CD4-positive, alpha-beta T cell treated with Interleukin-4 for 4 hours (primary cell): ENCODE data around the gene CEND1.

Experiments used
- DNase-seq: peaks from one replicate; pipeline ENCODE4 v3.0.0-alpha.2; 2020

CEND1 gene

DNA sequence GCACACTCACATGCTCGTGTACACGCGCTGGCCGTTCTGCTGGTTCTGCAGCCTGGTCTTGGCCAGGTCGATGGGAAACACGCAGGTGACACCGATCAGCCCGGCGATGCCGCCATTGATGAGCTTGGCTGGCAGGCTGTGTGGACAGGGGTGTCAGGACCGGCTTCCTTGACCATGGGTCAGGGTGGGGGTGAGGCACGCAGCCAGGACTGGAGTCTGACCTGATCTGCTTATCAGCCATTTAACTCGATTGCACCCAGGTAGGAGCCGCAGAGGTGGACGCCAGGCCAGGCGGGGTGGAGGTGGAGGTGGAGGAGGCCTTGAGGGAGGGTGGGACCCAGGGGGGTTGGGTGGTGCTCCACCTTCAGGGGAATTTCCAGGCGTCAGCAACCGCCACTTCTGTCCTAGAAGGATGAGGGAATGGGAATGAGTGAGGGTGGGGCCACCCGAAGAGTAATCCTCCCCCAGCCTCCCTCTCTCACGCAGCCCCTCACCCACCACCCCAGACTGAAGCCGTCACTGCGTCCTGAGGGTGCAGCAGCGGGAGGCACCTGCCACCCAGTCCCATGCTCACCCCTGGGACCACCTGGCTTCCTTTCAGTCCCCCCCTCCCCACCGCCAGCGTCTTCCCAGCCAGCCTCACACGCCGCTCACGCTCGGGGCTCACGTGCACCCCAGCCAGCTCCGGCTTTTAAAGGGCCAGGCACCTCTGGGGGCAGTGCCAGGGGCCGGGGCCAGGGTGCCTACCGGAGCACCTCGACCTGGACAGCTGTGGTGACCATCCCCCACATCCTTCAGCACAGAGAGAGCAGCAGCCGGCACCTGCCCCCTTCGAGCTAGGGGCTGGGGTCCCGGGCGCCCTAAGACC lies 5.1 kb upstream of the CEND1 start:
- no peak for DNase-seq

DNA sequence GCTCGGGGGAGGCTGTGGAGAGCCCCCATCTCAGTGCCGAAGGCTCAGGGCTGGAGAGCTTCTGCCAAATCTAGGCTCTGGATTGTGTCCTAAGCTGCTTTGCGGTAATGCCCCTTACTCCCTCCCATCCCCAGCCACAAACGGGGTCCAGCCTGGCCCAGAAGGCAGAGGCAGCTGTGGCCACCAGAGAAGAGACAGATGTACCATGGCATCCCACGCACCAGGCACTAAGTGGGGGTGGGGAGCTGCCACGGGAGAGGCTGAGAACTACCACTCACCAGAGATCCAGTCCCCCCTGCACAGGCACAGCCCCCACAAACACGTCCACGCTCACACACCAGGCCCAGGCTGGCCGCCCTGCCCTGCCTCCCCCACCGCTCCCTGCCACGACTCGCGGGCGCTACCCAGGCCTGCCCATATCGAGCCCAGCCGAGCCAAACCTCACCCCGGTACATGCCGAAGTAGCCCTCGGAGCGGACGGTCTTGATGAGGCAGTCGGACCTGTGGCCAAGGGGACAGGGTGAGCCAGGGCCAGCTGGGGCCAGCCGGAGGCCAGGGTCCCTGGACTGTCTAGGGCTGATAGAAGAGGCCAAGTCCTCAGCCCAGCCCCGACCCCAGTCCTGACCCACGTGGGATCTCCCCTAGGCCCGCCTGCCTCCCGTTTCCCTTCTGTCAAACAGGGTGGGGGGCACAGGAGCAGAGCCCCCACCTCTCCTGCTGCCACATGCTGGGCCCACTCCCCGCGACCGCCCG lies 4.3 kb upstream of the CEND1 start:
- no peak for DNase-seq

DNA sequence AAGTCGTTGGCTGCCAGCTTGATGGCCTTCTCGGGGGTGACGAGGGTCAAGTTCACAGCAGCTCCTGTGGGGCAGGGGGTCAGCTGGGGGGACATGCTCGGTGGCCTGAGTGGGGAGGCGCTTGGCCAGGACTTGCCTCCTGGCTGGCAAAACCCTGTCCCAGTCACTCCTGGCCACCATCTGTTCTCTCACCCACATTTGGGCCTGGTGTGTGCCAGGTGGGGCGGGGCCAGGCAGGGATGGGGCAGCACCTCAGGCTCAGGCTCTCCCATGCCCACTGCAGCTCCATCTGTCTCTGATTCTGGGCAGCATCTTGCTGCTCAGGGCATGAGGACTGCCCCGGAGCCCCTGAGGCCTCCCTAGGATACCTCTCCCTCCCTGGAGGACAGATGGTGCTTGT lies 3.7 kb upstream of the CEND1 start:
- no peak for DNase-seq

DNA sequence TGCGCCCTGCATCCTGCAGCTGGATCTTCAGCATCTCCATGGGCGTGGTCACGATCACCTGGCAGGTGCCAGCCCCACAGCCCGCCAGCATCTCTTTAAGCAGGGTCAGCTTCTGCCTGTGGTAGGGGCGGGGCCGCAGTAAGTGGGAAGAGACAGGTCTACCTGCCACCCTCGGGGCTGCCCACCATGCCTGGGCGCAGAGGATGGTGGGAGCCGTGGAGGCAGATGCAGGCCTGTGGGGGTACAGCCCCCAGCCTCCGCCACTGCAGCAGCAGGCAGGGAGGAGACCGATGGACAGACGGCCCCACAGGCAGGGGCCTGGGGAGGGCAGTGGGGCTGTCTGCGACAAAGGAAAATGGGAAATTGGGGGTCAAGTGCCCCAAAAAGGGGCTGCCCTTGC lies 3.0 kb upstream of the CEND1 start:
- DNase-seq = no peak

DNA sequence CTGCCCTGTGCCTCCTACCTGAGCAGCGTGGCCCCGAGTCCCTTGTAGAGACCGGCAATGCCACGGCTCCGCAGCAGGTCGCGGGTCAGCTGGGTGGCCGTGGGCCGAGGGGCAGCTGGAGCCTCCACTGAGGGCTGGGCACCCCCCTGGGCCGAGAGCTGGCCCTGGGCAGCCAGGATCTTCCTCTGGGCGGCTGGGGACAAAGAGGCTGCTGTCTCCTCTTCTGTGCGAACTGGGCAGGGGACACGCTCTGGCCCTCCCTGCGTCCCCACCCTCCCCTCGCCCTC lies 2.6 kb upstream of the CEND1 start:
- DNase-seq = no peak

DNA sequence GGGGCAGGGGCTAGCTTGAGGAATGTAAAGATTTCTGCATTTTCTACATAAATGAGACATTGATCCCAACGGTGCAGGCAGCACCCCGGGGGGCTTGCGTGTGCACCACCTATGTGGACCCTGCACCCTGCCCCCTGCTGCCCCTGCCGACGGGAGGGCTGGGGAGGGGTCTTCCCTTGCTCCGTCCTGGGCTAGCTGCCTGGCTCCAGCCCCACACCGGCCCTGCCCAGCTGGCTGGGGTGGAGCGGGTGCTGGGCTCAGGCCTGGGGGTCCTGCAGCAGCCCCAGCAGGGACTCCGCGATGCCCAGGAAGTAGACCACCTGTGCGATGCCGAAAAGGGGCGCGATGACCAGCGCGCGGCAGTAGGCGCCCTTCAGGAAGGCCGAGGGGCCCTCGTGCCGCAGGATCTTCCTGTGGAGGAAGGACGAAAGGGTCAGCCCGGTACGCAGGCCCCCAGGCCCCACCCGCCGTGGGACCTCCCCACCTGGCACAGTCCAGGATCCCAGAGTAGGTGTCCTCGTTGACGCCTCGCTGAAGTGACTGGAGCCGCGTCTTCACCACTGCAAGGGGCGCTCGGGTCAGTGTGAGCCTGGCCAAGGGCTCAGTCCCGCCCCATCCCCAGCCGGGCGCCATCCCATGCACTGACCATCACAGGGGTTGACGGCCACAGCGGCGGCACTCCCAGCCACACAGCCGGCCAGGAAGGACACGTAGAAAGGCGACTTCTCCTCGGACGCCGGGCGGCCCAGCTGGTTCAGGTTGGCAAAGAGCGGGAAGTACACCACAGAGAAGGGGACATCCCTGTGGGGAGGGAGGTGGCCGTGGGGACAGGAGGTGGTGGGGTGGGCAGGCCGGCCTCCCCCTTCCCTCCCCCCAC lies 2.0 kb upstream of the CEND1 start:
- no peak for DNase-seq

DNA sequence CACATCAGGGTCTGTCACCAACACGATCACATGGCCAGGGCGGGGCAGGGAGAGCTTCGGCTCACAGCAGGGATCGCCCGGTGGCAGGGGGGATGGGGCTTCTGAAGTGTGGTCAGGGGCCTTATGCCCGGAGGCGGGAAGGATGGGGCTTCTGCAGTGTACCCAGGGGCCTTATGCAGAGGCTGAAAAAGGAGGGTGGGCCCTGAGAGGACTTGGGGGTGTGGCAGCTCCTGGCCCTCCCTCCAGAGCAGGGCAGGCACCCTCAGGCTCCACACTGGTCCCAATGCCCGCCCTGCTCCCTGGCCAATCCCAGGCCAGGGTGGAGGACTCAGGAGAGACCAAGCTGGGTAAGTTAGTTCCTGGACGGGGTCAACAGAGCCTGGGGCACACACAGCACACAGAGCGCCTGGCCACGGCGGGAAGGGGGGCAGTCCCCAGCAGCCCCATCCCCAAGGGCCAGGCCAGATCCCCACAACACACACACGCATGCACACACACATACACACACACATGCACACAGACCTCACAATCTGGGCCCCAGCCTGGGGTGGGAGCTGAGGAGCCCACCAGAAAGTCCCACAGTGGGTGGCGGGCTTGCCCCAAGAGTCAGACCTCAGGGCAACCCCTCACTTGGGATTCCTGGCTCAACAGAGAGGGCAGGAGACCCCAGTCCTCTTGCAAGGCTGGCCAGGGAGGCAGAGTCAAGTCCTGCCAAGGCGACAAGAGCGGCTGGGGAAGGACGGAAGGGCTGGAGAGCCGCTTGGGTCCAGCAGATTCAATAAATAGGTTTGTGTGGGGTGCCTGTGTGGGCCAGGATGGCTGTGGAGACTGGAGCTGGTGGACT lies 1.1 kb upstream of the CEND1 start:
- DNase-seq = no peak

DNA sequence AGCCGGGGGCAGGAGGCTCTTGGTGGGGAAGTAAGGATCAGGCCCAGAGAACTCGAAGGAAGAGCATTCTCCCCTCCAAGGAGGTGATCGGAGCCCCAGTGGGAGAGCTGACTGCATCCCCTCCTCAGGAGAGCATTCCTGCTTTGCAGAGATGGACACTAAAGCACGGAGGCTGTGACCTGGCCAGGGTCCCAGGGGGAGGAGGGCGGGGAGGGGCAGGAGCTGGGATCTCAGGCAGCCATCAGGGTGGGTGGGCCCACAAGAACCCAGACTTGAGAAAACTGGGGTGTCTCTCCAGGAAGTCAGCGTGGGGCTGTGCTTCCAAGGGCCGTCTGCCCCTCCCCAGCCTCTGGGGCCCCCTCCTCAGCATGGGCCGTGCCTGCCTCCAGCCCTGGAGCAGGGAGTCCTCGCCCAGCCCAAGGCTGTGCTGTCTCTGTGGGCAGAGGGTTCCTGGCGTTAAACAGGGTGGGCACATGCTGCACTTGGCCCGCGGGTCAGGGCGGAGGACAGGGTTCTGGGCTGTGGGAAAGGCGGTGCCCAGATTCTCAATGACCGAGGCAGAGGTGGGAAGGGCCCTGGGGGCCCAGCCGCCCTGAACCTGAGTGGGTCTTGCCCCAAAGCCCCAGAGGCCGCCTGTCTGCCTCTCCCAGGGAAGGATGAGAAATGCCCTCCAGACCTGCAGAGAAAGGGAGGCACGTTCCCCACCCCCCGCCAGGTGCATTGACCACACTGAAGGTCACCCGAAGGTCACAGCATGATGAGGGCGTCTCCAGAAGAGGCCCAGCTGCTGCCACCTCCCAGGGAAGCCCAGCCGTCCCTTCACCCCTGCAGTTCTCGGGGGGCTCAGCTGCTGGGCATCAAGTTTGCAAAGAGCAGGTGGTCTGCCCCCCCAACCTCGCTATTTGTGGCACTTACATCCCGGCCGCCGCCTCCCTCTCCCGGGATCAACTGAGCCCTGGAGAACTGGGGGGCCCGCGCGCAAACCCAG lies 643 bp downstream of the CEND1 start:
- DNase-seq = no peak

DNA sequence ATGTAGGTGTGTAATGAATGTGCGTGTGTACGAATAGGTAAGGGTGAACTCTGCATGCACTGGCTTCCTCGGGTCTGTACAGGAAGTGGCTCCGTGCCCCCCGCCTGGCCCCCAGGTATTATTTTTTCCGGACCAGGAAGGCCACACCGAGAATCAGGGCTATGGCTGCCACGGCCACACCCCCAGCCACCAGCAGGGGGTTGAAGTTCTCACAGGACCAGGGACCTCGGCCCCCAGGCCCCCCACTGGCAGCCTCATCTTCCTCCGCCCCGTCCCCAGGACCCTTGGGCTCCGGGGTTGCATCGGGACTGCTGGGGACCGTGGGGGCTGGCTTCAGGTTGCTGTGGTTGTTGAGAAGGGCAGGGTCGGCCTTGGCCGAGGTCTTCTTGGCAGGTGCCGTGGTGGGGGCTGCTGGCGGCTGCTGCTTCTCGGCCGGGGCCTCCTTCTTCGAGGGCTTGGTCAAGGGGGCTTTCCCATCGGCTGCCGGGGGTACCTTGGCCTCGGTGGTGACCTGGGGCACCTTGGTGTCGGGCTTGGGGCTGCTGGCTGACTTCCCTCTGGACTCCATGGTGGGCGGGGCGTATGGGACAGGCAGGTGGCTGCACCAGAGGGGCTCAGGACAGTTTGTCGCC lies 1.8 kb downstream of the CEND1 start:
- DNase-seq = no peak

DNA sequence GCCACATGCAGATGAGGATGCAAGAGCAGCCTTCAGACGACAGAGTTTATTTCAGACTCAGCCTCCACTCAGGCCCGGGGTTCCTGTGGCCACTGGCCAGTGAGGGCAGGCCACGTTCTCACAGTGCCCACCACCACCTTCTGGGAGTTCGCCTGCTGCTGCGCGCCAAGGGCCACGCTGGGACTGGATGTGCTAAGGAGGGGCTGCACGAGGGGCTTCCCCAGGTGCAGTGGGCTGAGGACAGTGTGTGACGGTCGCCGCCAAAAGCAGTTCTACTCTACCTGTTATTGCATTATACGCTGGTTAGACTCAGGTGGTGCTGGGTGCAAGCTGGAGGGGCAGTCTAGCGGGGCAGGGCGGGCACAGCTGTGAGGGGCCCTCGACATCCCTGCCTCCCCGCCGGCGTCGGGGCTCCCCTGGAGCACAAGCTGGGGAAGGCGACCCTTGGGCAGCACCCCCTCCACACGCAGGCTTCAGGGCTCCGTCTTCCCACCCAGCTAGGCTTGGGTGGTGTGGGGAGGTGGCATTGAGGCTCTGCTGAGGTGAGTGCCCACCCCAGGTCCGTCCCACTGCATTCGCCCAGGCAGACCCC lies 2.7 kb downstream of the CEND1 start:
- DNase-seq = no peak

DNA sequence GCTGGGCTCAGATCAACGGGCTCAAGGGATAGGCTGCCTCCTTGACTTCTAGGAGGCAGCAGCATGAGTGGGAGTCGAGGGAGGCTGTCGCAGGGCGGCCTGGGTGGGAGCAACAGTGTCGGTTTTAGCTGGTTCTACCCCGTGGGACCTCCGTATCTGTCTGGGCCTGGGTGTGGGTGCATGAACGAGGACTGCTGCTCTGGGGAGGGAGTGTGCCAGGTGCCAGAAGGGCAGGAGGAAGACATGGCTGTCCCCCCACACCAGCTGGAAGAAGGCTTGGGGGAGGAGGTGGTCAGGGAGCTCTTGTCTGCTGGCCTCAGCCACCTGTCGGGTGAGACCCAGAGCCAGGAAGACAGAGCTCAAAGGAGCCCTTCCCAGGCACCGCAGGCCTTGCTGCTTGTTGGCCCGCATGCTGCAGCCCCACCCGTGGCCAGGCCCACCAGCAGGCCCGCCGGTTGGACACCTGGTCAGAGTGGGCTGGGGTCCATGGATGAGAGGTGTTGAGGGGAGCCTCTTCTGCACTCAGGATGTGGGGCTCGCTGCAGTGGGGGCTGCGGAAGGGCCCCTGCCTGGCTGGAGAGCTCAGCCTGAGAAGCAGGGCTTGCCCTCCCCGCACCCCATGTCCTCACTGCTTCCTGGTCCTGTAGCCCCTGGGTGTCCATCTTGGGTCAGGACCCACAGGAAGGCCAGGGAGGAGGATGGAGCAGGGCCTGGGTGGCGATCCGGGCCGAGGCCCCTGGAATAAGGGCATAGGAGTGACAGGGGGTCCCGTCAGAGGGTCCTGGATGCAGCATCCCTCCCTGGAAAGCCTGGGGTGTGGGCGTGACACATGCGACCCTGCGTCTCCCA lies 3.4 kb downstream of the CEND1 start:
- DNase-seq = no peak

DNA sequence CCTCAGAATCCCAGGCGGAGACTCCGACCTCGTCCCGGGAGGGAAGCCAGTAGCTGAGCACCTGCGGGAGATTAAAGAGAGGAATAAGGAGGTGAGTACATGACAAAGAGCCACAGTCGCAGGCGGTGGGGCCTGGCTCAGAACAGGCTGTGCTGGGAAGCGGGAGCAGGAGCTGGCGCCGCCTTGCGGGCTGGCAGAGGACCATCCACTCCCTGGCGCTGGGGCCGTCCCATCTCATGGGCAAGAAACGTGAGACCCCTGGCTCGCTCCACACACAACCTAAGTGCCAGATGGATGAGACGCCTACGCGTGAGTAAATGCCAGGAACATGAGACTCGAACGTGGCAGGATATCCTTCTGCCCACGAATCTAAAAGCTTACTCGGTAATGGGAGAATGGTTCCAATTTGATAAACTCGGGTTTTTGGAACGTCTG lies 6.3 kb downstream of the CEND1 start:
- no peak for DNase-seq

DNA sequence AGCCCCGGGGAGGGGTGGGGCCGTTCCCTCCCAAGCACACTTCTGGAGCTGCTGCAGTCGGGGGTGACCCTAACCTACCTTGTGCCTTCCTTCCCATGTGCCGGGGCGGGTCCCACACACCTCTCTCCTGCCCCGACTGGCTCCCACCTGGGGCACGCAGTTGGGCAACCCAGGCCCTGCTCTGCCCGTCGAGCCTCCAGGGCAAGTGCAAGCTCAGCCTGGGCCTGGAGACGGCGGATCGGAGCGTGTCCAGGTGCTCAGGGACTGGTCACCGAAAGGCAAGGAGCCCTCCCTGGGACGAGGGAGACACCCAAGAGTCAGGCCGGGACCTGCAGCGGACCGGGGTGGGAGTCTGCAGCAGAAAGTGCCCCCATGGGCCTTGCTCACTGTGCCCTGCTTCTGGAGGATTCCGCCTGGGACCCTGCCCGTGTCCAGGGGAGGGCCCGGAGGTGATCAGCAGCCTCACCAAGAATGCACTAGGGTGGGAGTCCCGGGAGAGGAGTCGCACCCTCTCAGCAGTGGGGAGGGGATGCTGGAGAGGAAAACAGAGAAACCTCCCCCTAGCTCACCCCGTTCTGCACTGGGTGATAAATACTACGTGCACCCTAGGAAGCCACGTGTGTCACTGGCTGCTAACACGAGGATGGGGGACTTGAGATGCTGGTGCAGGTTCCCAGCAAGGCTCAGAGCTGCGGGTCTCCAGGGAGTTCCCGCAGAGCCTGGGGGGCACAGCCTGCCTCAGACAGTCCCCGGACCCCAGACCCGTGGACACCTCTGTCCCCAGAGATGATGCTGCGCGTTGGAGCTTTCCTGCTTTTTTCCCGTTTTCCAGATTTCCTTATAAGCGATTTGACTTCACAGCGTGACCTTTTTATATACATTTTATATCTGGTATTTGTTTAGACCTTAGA lies 7.4 kb downstream of the CEND1 start:
- DNase-seq = no peak

DNA sequence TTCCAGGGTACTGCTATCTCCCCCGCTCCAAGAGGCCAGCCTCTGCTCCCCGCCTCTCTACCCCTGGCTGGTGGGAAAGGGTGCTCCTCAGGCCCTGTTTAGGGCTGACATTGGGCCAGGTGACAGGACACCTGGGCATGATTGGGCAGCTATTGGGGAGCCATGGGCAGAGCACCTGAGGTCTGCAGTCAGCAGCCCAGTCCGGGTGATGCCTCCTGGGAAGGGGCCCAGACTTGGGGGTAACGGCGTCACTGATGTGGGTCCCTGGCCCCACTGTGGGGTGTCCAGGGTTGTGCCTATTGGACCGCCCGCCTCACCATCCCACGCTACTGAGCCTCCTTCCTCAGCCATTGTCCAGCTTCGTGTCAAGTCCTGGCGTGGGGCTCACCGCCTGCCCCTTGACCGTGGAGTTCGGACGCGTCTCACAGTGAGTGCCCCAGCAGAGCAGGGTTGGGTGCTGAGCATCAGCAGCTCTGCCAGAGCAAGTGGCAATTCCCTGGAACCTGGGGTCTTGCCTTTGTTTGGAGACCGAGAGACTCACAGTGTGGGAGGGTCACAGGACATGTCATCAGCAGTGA lies 9.8 kb downstream of the CEND1 start:
- DNase-seq = no peak

DNA sequence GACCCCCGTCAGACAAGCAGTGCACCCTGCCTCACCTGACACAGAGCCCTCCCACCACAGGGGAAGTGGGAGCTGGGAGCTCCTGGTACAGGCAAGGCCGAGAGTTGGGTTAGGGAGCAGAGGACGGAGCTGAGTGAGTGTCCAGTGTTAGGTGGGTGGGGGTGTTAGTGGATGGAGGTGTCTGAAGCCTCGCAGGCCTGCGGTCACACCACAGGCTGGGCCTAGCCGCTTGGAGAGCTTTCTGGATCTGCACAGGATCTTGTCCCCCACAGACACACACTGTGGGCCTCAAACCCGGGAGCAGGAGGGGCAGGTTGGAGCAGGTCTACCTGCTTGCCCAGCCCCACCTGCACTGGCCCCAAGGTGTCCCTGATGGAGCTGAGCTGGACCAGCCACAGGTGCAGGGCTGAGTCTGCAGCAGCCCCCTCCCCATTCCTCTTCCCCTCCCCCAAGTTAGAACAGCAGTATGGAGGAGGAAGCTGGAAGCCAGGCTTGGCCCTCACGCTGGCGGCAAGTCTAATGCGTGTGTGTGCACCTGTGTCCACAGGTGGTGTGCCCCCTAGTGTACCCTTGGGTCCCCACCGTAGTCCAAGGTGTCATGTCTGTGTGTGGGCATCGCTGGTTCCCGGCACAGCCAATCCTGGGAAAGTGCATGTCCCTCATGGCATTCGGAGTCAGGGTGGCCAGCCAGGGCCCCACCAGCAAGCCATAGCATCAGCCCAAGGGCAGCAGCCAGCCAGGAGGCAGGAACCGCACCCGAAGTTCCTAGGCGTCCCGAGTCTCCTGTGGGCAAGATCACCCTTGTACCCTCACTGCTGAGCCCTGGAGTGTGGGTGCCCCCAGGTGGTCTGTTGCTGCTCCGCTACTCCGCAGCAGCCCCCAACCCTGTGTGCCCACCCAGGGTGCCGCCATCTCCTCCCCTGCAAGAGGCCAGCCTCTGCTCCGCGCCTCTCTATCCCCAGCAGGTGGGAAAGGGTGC lies 10.6 kb downstream of the CEND1 start:
- DNase-seq = no peak
